A549 (cell line): ENCODE results near the gene KCNJ9. TPM values are rescaled to one million over a fixed set of nuclear protein-coding genes. Genes with fewer than 3 reads are reported as not detected.

Source experiments
- ATAC-seq, 2 experiments: fragments of 200-7000 bp in 1 of 2; fragments of >200 bp in 1 of 2; cut with Nextera tagmentation in 1 of 2; cut with Tn5 transposase in 1 of 2; 3 replicates each; pipeline versions ENCODE4 v1.8.0 to v1.9.1; 2018 to 2020; ENCODE audit warnings: mild to moderate bottlenecking in 1 of 2, moderate library complexity in 1 of 2
- CTCF ChIA-PET: fragments of 300-600 bp; sonication (Branson Sonifier 250); formaldehyde crosslinking; extraction: SDS; loops from one replicate; lab custom pipeline; 2021; ENCODE audit warnings: antibody characterized with exemption, inconsistent platforms; lab: Yijun Ruan, JAX
- POLR2A ChIA-PET: fragments of 350-600 bp; formaldehyde crosslinking; extraction: SDS; loops from one replicate; lab custom pipeline; 2021; ENCODE audit warnings: antibody characterized with exemption, inconsistent platforms; lab: Yijun Ruan, JAX
- DNase-seq, 2 experiments: peaks; one replicate each; pipeline versions ENCODE4 v3.0.0 to v3.0.0-alpha.2; 2011 to 2016; ENCODE audit warnings: low read depth in 1 of 2, low spot score in 1 of 2
- FAIRE-seq: peaks from 2 replicates; lab custom pipeline; 2011; peaks lifted over from hg19 to GRCh38; lab: Jason Lieb, UNC
- H3K27ac ChIP-seq, 2 experiments: fragments of >200 bp; sonication (Bioruptor Twin); formaldehyde crosslinking; 3 replicates each; pipeline ENCODE4 v1.5.1; 2016 to 2017
- H3K4me1 ChIP-seq: fragments of >200 bp; sonication (Bioruptor Twin); formaldehyde crosslinking; 3 replicates; pipeline ENCODE4 v1.6.1; 2016
- H3K4me2 ChIP-seq: fragments of >200 bp; sonication (Bioruptor Twin); formaldehyde crosslinking; 3 replicates; pipeline ENCODE4 v1.6.1; 2016
- H3K4me3 ChIP-seq: fragments of >200 bp; sonication (Bioruptor Twin); formaldehyde crosslinking; 3 replicates; pipeline ENCODE4 v1.5.1; 2016
- H3K9me3 ChIP-seq: fragments of >200 bp; sonication (Bioruptor Twin); formaldehyde crosslinking; 3 replicates; pipeline ENCODE4 v1.6.1; 2016
- BCL3 ChIP-seq: fragments of >200 bp; sonication (Bioruptor Twin); formaldehyde crosslinking; IDR thresholded peaks from 3 replicates; pipeline ENCODE4 v1.6.1; 2016
- EHF ChIP-seq: fragments of 250-450 bp; sonication (Bioruptor Pico); IDR thresholded peaks from 2 replicates; pipeline ENCODE4 v1.5.0; 2020; ENCODE audit warnings: mild to moderate bottlenecking
- EHMT2 ChIP-seq: fragments of 200-600 bp; sonication (generic); IDR thresholded peaks from 2 replicates; pipeline ENCODE4 v1.6.1; 2016; ENCODE audit warnings: antibody characterized with exemption, low read depth, mild to moderate bottlenecking, moderate library complexity
- HMGXB4 ChIP-seq: fragments of 250-450 bp; sonication (Bioruptor Pico); IDR thresholded peaks from 2 replicates; pipeline ENCODE4 v1.5.0; 2021; ENCODE audit warnings: mild to moderate bottlenecking, moderate library complexity, borderline replicate concordance
- HOXB5 ChIP-seq: fragments of 250-450 bp; sonication (Bioruptor Pico); IDR thresholded peaks from 2 replicates; pipeline ENCODE4 v1.5.0; 2020; ENCODE audit warnings: mild to moderate bottlenecking, moderate library complexity
- JUN ChIP-seq, 2 experiments: fragments of >200 bp; sonication (Bioruptor Twin); formaldehyde crosslinking; IDR thresholded peaks; 2 replicates in 1 of 2; 3 replicates in 1 of 2; pipeline ENCODE4 v1.6.1; 2016 to 2017
- MAFK ChIP-seq: fragments of 450-650 bp; IDR thresholded peaks from 2 replicates; pipeline ENCODE4 v1.6.1; 2014; ENCODE audit not compliant: partially characterized antibody
- MAX ChIP-seq: IDR thresholded peaks from 2 replicates; pipeline ENCODE4 v1.6.1; 2012
- MAZ ChIP-seq: fragments of 150-350 bp; IDR thresholded peaks from 2 replicates; pipeline ENCODE4 v1.6.1; 2014; ENCODE audit warnings: antibody characterized with exemption, low read depth, low read length, borderline replicate concordance
- MYC ChIP-seq: IDR thresholded peaks from 2 replicates; pipeline ENCODE4 v1.6.1; 2012; ENCODE audit warnings: mild to moderate bottlenecking, inconsistent platforms, low read length, improper control_type of control experiment, borderline replicate concordance
- NR3C1 ChIP-seq: fragments of >200 bp; sonication (Bioruptor Twin); formaldehyde crosslinking; IDR thresholded peaks from 3 replicates; pipeline ENCODE4 v1.6.1; 2017
- POLR2A ChIP-seq: IDR thresholded peaks from 2 replicates; pipeline ENCODE4 v1.6.1; 2012; ENCODE audit warnings: mild to moderate bottlenecking, low read length
- REST ChIP-seq: fragments of 200-600 bp; sonication (generic); IDR thresholded peaks from 2 replicates; pipeline ENCODE4 v1.6.1; 2016; ENCODE audit warnings: antibody characterized with exemption, mild to moderate bottlenecking, moderate library complexity
- RFX5 ChIP-seq: fragments of 450-650 bp; IDR thresholded peaks from 2 replicates; pipeline ENCODE4 v1.7.1; 2014; ENCODE audit warnings: antibody characterized with exemption, mild to moderate bottlenecking, moderate library complexity
- RNF2 ChIP-seq: fragments of 200-600 bp; sonication (generic); IDR thresholded peaks from 2 replicates; pipeline ENCODE4 v1.6.1; 2016; ENCODE audit warnings: low read depth, mild to moderate bottlenecking, antibody characterized with exemption, moderate library complexity, borderline replicate concordance
- TFCP2L1 ChIP-seq: fragments of 250-450 bp; sonication (Bioruptor Pico); IDR thresholded peaks from 2 replicates; pipeline ENCODE4 v1.5.0; 2021; ENCODE audit warnings: mild to moderate bottlenecking
- TP53 ChIP-seq: fragments of 250-450 bp; sonication (Bioruptor Pico); IDR thresholded peaks from 2 replicates; pipeline ENCODE4 v1.5.0; 2021; ENCODE audit warnings: mild to moderate bottlenecking, moderate library complexity
- USF2 ChIP-seq: fragments of 450-650 bp; IDR thresholded peaks from 2 replicates; pipeline ENCODE4 v1.6.1; 2014; ENCODE audit warnings: antibody characterized with exemption
- WGBS: methylation state at CpG from one replicate; pipeline ENCODE4 v1.1.6; 2017; ENCODE audit errors: missing lambda C conversion rate; 5-methylcytosine and 5-hydroxymethylcytosine counted together
- polyA plus RNA-seq, 4 experiments: library from polyadenylated mRNA; depleted of rRNA in 3 of 4; stranded (reverse); fragments of >200 nt; fragmentation: RNase III in 1 of 4; extraction: RNeasy Plus Mini Kit Qiagen cat#74134 plus additional on column Dnase treatment in 1 of 4; gene quantifications; 2 replicates in 3 of 4; 3 replicates in 1 of 4; pipeline ENCODE4 v1.2.3, GENCODE V29; 2011 to 2017
- TF ChIP-seq, protein P1 (sequence below): fragments of >200 bp; sonication (Bioruptor Twin); formaldehyde crosslinking; IDR thresholded peaks from 3 replicates; pipeline ENCODE4 v1.5.1; 2016

KCNJ9 gene
- polyA plus RNA-seq, 2 of the 4 experiments (the other 2 are of a cell fraction) = not detected

DNA sequence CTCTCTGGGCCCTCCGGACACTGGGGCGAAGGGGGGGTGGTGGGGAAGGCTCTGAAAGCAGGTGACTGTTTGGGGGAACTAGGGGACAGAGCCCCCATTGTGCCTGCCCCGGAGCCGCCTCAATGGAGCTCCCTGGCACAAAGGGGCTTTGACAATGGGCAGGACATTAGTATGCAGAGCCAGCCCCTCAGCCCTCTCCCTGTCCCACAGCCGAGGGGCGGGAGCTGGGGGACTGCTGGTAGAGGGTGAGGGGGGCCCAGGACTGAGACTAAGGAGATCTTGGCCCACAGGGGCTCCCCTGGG, 19.2 kb upstream of the KCNJ9 start (continued):
- TF ChIP-seq REST (no peak), EHF (CRISPR knock-in tag) (no peak), RFX5 (no peak), BCL3 (no peak), JUN (IDR thresholded peaks at IDR 0.05) (no peak)

- no peak for ATAC-seq
- H3K4me2 ChIP-seq = no peak overlapping the region
- WGBS = 83% methylated on average over 5 of the region's 5 CpGs
- no peaks in the 10 kb centered on the region for H3K9me3 ChIP-seq
- DNase-seq = no peak
- no peak overlapping the region for H3K4me3 ChIP-seq
- POLR2A ChIA-PET = no interaction called here
- no peak for FAIRE-seq
- no peak for TF ChIP-seq MYC
- no peak for TF ChIP-seq HMGXB4 (CRISPR knock-in tag)
- TF ChIP-seq MAZ = no peak
- no peak for TF ChIP-seq HOXB5
- TF ChIP-seq TP53 (CRISPR knock-in tag) = no peak
- no peak for TF ChIP-seq USF2
- TF ChIP-seq TFCP2L1 (CRISPR knock-in tag) = no peak
- no peak for TF ChIP-seq BCL3
- no peak for TF ChIP-seq NR3C1
- TF ChIP-seq EHMT2 = no peak
- TF ChIP-seq MAFK = no peak
- no peak for TF ChIP-seq RNF2
- no peak for TF ChIP-seq MAX
- TF ChIP-seq, protein P1, sequence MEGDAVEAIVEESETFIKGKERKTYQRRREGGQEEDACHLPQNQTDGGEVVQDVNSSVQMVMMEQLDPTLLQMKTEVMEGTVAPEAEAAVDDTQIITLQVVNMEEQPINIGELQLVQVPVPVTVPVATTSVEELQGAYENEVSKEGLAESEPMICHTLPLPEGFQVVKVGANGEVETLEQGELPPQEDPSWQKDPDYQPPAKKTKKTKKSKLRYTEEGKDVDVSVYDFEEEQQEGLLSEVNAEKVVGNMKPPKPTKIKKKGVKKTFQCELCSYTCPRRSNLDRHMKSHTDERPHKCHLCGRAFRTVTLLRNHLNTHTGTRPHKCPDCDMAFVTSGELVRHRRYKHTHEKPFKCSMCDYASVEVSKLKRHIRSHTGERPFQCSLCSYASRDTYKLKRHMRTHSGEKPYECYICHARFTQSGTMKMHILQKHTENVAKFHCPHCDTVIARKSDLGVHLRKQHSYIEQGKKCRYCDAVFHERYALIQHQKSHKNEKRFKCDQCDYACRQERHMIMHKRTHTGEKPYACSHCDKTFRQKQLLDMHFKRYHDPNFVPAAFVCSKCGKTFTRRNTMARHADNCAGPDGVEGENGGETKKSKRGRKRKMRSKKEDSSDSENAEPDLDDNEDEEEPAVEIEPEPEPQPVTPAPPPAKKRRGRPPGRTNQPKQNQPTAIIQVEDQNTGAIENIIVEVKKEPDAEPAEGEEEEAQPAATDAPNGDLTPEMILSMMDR = no peak
- TF ChIP-seq POLR2A = no peak
- no peak overlapping the region for H3K27ac ChIP-seq
- CTCF ChIA-PET = interaction anchor here (0.8 to 30.0 kb wide), 7 partner anchors 10 to 189 kb away, joined by 3 to 409 read pairs (median 6); partner anchors contain the start of gene KCNJ9
- peaks cover 7% of the 10 kb centered on the region; the same call in 2 of the 3 replicates for H3K4me1 ChIP-seq
Measured at GRCh38 chr1:160063176-160063575, 18.2 kb upstream of the KCNJ9 start.
